NB4 (cell line): ENCODE data around the gene CHCHD6.

Experiments used
- DNase-seq: peaks from one replicate; pipeline ENCODE4 v3.0.0; 2010; ENCODE audit warnings: low read depth
- H3K4me3 ChIP-seq: one replicate; pipeline ENCODE4 v1.5.1; 2011; ENCODE audit warnings: mild to moderate bottlenecking, low read depth, low read length, moderate library complexity
- CTCF ChIP-seq: IDR thresholded peaks from one replicate; pipeline ENCODE4 v1.5.1; 2012; ENCODE audit warnings: low read depth, low read length
- MAX ChIP-seq: IDR thresholded peaks from 2 replicates; pipeline ENCODE4 v1.6.1; 2011; ENCODE audit warnings: low read depth, low read length
- MYC ChIP-seq: IDR thresholded peaks from 2 replicates; pipeline ENCODE4 v1.6.1; 2011; ENCODE audit warnings: low read depth, low read length
- POLR2A ChIP-seq: IDR thresholded peaks from 2 replicates; pipeline ENCODE4 v1.6.1; 2011; ENCODE audit warnings: mild to moderate bottlenecking; ENCODE audit not compliant: insufficient read length; ENCODE audit errors: extremely low read depth

CHCHD6 gene

GRCh38 chr3:126752303-126753190 lies 48.5 kb downstream of the CHCHD6 start:
- no peak overlapping the region for H3K4me3 ChIP-seq
- peak; percentile 70 for DNase-seq
- TF ChIP-seq MAX (no peak), MYC (0 out of 2 replicates have a peak, but pooled peaks have one; percentile 30), POLR2A (no peak), CTCF (peak; percentile 83)

- H3K4me3 ChIP-seq = no peak overlapping the region
- TF ChIP-seq MYC (no peak), CTCF (no peak), MAX (no peak), POLR2A (no peak)
- no peak for DNase-seq
Measured at GRCh38 chr3:126753191-126754160, 49.4 kb downstream of the CHCHD6 start.

GRCh38 chr3:126755866-126756265 lies 51.8 kb downstream of the CHCHD6 start:
- no peak for DNase-seq
- TF ChIP-seq POLR2A (no peak), MAX (no peak), MYC (no peak), CTCF (no peak)
- no peak overlapping the region for H3K4me3 ChIP-seq

- H3K4me3 ChIP-seq = no peak overlapping the region
- DNase-seq = no peak
- TF ChIP-seq MYC = no peak
- TF ChIP-seq MAX = no peak
- TF ChIP-seq CTCF = no peak
- no peak for TF ChIP-seq POLR2A
Measured at GRCh38 chr3:126758026-126758425, 54.0 kb downstream of the CHCHD6 start.

GRCh38 chr3:126758882-126759281 lies 54.8 kb downstream of the CHCHD6 start:
- no peak for TF ChIP-seq POLR2A
- TF ChIP-seq MYC = no peak
- DNase-seq = no peak
- no peak overlapping the region for H3K4me3 ChIP-seq

- no peak overlapping the region for H3K4me3 ChIP-seq
- no peak for DNase-seq
- TF ChIP-seq MYC (no peak), CTCF (no peak), POLR2A (no peak), MAX (no peak)
Measured at GRCh38 chr3:126760541-126760940, 56.5 kb downstream of the CHCHD6 start.
